GM21786 (cell line): ENCODE measurements around the gene VKORC1.

ENCODE experiments used
- ATAC-seq: cut with Tn5 transposase; IDR thresholded peaks from one replicate; pipeline ENCODE4 v1.9.1; 2021; ENCODE audit not compliant: unreplicated experiment

The VKORC1 gene

DNA sequence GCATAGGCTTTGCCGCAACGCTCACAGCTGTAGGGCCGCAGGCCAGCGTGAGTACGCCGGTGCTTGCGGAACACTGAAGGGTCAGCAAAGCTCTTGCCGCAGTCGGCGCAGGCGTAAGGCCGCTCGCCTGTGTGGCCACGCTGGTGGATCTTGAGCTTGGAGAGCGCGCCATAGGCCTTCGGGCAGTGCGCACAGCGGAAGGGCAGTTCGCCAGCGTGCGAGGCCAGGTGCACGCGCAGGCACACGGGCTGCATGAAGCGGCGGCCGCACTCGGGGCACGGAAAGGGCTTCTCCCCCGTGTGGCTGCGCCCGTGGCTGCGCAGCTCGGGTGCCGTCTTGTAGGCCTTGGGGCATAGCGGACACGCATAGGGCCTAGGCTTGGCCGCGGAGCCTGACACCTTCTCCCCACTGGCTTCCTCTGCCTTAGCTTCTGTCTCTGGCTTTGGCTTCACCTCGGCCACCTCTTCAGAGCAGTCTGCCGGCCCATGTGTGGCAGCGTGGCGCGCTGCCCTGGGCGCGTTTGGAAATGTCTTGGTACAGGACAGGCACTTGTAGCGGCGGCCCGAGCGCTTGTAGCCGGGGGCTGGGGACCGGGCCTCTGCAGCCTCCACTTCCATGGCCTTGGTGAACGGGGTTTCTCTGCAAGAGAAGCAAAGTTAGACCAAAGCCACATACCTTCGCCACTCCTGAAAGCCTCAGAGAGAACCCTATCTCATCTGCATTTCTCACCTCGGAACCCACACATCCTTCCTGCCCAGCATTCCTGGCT is 30.6 kb downstream of the VKORC1 start:
- no peak for ATAC-seq

- ATAC-seq, result no peak
Observed at GRCh38 chr16:31063495-31063842, 31.1 kb downstream of the VKORC1 start.

DNA sequence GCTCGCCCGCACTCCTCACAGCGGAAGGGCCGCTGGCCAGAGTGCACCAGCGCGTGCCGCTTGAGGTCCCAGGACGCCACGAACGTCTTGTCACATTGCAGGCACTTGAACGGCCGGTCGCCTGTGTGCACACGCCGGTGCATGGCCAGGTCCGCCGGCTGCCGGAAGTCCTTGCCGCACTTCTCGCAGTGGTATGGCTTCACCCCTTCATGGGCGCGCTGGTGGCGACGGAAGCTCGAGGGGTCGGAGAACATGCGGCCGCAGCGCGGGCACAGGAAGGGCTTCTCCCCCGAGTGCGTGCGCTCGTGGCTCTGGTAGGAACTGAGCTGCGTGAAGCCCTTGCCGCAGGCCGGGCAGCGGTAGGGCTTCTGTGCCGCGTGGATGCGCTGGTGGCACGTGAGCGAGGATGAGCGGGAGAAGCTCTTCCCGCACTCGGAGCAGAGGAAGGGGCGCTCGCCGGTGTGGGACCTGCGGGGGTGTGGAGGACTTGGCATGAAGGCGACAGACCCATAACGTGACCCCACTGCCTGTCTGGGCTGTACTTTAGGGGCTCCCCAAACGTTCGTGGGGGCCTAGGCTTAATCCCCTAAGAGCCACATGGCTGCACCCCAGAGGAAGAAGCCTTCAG is 32.7 kb downstream of the VKORC1 start:
- no peak for ATAC-seq

- ATAC-seq, result no peak
Observed at GRCh38 chr16:31061126-31061812, 33.3 kb downstream of the VKORC1 start.

DNA sequence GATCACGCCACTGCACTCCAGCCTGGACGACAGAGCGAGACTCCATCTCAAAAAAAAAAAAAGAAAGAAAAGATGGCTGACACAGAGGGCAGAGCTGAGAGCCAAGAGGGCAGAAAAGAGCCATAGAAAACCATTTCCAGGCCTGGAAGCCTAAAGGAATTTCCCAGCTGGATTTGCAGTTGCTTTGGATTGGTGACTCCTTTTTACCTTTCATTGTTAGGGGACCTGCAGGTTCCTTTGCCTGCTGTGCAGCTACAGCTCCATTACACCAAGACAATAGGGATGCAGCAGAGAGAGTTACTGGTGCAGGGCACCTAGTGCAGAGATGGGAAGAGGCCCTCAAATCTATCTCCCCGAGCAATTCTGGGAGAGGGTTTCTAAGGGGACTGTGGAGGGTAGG is 39.0 kb downstream of the VKORC1 start:
- no peak for ATAC-seq

DNA sequence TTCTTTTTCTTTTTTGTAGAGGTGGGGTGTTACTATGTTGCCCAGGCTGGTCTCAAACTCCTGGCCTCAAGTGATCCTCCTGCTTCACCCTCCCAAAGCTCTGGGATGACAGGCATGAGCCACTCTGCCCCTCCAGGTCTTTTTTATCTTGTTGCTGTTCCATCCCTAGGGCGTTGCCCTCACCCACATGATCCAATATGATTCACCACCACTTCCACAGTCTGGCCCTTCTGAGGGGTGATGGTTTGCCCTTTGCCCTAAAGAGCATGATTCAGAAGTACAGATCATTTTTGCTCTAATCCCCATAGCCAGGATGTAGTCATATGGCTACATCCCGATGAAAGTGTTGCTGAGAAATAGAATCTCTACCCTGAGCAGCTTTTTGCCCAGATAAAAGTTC is 42.5 kb downstream of the VKORC1 start:
- ATAC-seq, result no peak

- no peak for ATAC-seq
Observed at GRCh38 chr16:31050280-31051030, 44.1 kb downstream of the VKORC1 start.

- no peak for ATAC-seq
Observed at GRCh38 chr16:31043898-31044481, 50.6 kb downstream of the VKORC1 start.

- ATAC-seq, result no peak
Observed at GRCh38 chr16:31043352-31043751, 51.2 kb downstream of the VKORC1 start.

GRCh38 chr16:31042866-31043265 is 51.7 kb downstream of the VKORC1 start:
- ATAC-seq, result no peak
